Anterior cingulate cortex (tissue), 58 donors: Measurements from ENCODE around the gene SRR.

Experiments used
- DNase-seq, 58 donors: peaks; one replicate each; lab custom pipeline; 2025; lab: John Stamatoyannopoulos, UW

Gene SRR

DNA sequence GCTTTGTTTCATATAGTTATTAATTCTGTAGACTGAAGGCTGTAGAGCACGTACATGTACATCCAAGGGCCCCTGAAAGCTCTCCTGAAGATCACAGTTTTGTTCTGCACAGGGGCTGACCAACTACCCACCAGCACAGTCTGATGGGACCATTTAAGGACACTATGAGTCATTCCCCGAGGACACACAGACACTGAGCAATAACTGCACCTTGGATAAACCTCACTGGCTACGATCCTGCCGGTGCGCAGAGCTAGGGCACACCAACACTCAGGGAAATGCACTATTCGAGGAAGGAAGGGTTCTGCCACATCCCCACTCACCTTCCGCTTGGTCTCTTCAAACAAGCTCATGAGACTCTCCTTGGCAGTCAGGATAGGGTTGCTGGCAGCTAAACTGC lies 20.4 kb upstream of the SRR start:
- peak in 1 of 58 donors; percentile 14 for DNase-seq

DNA sequence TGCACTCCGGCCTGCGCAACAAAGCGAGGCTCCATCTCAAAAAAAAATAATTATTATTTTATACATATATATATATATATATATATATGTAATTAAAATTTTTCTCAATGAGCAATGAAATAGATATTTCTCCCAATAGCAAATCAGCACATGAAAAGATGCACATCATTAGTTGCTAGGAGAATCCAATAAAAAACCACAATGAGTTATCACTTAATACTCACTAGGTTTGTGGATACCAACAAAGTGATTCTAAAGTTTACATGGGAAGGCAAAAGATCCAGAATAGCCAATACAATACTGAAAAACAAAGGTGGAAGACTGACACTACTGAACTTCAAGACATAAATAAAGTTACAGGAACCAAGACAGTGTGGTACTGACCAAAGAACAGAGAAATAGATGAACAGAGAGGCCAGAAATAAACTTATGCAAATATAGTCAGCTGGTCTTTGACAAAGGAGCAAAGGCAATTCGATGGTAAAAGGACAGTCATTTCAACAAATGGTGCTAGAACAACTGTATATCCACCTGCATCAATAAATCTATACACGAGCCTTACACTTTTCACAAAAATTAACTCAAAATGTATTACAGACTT lies 13.8 kb upstream of the SRR start:
- DNase-seq, result no peak

DNA sequence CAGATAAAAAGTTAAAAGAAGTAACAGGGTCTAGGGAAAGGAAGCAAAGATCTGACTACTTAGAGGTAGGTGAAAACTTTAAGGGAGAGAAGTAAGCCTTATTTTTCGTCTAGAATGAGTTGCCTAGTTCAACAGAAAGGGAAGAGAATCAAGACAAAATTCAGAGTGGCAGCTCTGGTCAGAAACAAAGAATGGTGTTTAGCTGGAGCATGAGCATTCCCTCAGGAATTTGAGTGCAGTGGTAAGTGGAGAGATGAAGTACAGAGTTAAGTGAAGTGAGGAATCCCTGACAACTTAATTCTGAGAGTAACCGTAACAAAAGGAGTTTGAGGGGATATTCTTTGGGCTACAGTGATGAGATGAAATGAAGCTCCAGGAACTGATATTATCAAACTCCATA lies 11.7 kb upstream of the SRR start:
- DNase-seq, result no peak

DNA sequence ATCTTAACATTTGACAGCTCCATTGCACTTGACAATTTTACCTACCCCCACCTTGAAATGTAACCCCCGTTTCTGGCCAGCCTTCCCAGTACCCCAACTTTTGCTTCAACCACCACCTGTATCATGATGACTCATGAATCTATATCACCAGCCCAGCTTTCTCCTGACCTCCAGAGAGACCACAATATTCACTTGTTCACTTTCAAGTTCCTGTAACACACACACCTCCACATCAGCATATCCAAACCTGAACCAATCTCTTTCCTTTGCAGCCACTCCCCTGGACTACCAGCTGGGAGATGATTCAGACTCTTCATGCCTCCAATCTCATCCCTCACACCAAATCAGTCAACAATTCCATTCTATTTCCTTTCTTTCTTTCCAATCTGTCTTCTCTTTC lies 8.2 kb upstream of the SRR start:
- no peak for DNase-seq

DNA sequence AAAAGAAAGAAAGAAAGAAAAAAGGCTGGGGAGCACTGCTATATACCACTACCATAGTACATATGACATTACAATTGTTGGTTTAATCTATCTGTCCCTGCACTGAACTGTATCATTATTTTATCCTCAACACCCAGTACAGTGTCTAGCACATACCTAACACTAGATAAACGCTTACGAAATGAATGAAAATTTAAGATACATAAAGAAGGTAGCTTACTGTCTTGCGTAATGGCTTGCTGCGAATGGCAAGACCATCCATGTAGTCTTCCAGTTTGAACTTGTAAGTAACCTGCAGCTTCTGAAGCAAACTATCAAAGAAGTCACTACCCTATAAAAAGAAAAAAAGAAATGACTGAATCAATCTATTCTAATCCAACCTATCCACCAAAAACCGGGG lies 6.7 kb upstream of the SRR start:
- DNase-seq, result no peak

DNA sequence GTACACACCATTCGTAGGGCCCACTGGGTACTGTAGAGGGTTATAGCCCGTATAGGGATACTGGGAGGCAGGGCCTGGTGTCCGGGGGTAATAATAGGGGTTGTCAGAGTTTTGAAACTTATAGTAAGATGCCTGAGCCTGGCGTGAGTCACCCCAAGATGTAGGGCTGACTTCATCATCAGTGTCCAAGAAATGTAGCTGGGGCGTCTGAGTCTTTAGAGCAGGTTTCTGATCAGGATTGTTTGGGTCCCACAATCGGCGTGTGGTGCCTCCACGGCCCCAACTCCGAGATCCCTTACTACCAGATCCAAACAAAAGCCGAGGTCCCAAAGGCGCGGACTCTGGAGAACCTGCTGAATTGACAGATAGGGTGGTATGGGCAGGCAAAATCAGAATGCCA lies 4.6 kb upstream of the SRR start:
- no peak for DNase-seq

DNA sequence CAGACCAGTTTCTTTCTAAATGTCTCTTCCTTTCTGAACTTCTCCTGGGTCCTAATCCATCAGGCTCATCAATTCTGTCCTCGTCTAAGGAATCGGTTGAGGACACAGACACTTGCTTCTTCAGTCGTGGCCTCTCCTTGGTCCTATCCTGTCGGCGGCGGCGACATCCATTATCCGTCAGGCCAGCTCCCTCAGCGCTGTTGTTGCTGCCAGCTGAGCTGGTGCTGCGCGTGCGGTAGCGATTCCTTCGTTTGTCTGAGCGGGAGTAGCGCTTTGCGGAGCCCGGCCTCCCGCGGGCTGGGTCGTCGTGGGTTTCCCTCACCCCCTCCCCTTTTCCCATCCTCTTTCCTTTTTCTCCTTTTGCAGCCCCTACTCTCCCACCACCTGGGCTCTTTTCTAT lies 4.0 kb upstream of the SRR start:
- no peak for DNase-seq

DNA sequence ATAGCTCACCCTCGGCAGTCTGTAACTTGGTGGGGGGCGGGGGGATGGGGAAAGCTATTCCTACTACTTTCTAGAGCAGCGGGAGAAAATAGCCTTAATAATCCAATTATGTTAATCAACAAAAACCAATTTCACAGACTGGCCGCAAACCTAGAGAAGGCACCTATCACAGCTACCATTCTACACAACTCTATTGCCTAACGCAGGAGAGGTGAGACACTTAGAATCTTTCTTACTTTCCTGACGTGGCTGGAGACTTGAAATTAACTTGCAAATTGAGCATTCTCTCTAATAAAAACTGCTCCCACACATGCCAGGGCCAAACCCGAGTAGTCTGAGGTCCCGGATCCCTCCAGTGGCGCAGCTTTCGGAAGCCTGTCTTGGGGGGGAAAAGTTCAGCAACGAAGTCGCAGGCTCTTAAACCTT lies 959 bp upstream of the SRR start:
- no peak for DNase-seq

DNA sequence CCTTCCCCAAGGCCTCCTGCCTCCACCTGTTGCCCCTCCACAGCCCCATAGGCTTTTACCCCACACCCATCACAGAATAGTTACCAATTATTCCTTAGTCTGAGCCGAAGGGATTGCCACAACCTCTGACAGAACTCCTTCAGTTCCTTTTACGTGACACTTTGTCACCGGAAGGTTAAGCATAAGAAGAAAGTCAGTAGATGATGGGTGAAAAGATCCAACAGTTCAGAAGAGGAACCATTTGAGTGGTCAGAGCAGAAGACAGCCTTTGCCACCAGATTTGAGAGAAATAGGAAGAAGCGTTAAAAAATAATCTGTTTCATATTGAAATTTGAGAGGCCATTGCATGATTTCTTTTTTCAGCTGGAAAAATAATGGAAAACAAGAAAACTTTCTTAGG lies 1.2 kb downstream of the SRR start:
- DNase-seq, result no peak

DNA sequence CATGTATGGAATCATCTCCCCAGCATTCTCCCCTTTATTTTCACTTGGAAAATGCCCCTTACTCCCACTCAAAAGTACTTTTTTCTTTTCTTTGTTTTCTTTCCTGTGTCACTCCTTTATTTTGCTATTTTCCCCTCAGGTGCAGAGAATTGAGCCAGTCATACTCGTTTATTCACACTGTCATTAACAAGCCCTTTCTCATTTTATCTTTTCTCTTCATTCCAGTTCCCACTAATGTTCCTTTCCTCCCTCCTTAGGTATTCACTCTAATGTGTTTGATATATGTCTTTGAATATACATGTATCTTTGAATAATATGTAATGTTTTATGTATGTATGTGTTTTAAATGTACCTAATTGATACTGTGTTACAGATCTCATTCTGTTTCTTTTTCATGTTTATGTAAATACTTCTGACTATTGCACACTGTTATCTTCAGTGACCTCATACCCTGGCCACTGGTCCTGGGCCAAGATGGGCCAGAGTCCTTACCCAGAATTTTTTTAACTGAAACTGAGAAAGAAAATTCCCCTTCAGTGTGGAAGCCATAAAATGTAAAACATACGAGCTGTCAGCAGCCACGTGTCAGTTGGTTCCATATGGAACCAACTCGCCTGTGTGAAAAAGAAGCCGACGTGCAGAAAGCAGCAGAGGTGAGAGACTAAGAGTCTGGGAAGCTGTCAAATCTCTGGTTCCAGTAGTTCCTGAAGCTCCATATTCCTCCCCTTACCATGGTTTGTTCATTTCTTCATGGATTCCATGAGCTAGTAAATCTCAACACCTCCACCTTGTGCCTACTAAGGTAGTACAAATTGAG lies 5.8 kb downstream of the SRR start:
- peak in 6 of 58 donors; percentile 0 to 13 (median 4) for DNase-seq

DNA sequence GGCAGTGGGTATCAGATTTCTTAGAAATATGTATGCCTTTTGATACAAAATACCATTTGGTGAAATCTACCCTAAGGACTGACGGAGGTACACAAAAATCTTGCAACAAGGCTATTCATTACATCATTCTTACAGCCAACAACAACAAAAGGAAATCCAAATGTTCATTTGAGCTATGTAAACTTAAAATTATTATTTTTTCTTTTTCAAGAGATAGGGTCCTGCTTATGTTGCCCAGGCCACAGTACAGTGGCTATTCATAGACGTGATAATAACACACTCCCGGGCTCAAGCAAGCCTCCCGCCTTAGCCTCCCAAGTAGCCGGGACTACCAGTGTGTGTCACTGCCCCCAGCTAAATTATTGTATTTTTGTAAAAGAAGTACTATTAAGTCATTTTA lies 9.0 kb downstream of the SRR start:
- no peak for DNase-seq

DNA sequence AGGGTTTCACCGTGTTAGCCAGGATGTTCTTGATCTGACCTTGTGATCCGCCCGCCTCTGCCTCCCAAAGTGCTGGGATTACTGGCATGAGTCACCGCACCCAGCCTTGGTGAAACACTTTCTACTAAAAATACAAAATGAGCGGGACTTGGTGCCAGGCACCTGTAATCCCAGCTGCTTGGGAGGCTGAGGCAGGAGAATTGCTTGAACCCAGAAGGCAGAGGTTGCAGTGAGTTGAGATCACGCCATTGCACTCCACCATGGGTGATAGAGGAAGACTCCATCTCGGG lies 13.1 kb downstream of the SRR start:
- peak in 1 of 58 donors; percentile 3 for DNase-seq

DNA sequence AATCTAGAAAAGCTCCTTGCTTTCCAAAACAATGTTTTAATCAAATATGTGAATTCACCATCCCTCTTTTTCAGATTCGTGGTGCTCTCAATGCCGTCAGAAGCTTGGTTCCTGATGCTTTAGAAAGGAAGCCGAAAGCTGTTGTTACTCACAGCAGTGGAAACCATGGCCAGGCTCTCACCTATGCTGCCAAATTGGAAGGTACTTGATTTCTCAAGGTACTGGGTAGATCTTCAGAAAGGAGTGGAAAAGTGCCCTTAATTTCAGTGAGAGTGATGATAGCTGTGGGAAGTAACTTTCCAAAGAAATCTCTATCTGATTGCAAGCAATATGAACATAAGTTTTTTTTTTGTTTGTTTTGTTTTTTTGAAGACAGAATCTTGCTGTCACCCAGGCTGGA lies 14.0 kb downstream of the SRR start:
- no peak for DNase-seq

DNA sequence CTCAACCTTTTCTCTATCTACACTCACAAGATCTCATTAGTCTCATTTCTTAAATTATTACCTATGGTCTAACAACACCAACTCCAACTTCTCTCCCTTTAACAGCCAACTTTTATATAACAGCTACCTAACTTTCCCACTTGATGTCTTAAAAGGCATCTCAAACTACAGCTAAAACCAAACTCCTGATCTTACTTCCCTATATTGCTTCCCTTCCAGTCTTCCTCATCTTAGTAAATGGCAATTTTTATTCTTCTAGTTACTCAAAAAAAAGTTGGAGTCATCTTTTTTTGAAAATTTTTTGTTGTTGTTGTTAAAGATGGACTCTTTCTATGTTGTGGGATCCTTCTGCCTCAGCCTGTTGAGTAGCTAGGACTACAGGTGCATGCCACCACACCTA lies 15.3 kb downstream of the SRR start:
- DNase-seq, result no peak

DNA sequence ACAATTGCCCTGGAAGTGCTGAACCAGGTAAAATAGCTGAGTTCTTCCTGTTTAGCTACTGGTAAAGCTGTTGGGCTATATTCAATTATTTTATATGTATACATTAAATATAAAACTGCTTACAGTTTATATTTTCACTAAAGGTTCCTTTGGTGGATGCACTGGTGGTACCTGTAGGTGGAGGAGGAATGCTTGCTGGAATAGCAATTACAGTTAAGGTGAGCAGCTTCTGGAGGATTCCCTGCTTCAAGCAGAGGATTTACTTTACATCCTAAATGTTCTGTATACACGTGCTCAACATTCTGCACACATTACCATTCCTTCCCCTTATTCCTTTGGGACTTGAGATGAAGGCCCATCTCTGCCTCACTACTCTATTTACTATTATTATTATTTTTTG lies 17.6 kb downstream of the SRR start:
- no peak for DNase-seq

DNA sequence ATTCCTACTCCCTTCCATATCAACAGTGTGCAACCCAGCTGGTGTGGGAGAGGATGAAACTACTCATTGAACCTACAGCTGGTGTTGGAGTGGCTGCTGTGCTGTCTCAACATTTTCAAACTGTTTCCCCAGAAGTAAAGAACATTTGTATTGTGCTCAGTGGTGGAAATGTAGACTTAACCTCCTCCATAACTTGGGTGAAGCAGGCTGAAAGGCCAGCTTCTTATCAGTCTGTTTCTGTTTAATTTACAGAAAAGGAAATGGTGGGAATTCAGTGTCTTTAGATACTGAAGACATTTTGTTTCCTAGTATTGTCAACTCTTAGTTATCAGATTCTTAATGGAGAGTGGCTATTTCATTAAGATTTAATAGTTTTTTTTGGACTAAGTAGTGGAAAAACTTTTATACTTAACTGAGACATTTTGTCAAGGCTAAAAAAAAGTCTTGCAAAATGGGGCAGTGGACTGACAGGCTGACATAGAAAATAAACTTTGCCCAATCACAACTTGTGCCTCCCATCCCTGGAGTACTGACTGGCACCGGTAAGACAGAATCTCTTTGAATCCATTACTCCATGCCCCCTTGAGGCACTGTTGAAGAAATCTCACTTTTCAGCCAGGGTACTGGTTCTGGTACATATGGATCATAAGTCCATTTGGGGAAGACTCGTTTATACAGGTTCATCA lies 20.0 kb downstream of the SRR start:
- DNase-seq, result no peak

DNA sequence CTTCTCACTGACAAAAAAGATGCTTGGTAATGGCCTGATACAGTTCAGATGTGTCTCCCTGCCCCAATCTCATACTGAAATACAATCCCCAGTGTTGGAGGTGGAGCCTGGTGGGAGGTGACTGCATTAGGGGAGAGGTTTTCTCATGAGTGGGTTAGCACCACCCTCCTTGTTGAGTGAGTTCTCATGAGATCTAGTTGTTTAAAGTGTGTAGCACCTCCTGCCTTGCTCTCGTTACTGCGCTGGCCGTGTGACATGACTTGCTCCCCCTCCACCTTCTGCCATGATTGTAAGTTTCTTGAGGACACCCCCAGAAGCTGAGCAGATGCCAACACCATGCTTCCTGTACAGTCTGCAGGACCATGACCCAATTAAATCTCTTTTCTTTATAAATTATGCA lies 27.6 kb downstream of the SRR start:
- no peak for DNase-seq

DNA sequence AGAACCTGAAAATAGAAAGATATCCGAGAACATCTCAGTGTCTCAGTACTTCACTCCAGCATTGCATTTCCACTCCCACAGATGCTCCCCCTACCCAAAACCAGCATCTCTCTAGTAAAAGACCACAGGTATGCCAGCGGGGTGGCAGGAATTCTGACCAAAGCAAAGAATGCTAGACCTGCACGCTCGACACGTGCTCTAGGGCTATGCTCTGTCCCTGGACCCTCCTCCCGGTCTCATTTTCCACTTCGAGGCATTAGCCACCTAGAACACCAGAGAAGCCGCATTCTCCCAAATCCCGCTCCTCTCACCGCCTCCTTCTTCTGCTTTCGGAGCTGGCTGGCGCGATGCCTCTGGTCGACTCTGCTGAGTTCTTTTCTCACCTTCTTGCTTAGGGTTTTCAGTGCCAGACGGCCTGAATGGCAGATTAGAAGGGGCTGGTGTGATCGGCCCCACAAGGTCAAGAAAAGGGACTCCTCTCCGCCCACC lies 32.0 kb downstream of the SRR start:
- DNase-seq, result peak in 5 of 58 donors; percentile 27 to 45 (median 38)

DNA sequence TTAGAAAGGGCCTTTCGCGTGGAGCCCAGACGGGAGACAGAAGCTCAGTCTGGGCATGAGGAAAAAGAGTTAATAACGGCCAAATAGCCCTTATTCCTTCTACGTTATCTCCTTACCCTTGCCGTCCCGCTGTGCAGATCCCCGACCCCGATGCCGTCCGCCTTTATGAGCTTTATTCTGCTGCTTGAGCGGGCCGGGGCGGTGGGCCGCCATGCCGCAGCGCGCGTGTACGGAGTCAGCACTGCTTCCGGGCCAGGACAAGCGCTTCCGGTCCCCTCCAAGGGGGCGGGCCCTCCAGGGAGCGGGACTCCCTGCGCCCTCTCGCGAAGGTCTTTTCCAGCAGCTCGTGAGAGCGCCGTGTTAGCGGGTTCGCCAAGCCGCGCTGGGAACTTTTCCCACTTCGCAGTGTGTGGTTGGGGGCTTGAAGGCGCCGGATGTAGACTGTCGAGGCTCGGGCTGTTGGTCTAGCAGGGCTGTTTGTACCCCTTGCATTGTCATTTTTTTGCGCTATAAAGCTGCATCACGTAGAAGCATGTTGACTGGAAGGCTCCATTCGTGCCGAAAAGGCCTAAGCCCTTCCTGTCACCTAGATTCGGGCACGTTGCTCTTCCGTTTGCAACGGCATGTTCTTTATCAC lies 32.6 kb downstream of the SRR start, which contains the start of gene TSR1:
TSR1 (minus strand) TSS at position 243 of the 637 bp plus-strand sequence; CDS start at position 213, 30 bp downstream.
- peak; percentile 48 to 95 (median 86) for DNase-seq

DNA sequence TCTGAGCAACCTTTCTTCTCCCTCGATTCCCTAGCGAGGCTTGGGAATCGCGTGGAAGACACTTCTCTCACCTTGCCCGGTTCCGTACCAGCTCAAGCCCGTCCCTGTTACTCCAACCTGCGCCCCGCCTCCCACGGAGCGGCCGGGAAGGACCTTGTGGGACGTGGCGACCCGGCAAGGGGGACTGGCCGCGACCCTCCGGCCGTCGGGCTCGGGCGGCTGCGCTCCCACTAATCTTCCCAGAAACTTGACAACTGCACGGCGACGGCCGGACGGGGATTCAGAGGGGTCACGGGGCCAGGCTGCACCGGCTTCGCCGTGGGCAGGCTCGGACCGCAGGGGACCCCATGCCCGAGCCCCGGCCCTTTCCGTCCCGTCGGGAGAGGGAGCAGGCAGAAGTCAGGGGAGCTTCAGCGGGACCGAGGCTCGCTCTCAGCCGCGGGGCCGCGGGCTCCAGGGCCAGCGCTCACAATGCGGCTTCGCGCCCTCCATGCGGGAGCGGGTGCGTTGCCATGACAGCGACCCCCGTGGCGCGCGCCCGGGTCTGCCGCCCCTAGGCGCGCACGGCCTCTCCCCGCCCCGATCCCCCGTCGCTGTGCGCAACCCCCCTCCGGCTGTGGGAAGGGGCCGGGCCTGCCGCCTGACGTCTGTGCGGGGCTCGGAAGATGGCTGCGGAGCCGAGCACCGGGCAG lies 33.2 kb downstream of the SRR start, which contains the start of gene SGSM2:
SGSM2 (plus strand) TSS at position 650 of the 692 bp plus-strand sequence. CDS start 188 bp downstream, outside the sequence.
- peak in 48 of 58 donors; percentile 13 to 79 (median 47) for DNase-seq
